ENCODE data around the gene SRRM2. TPM values are rescaled to one million over a fixed set of nuclear protein-coding genes. Genes with fewer than 3 reads are reported as not detected.

Gene SRRM2
- total RNA-seq, 3 donors from 2014 or later: 538 to 819 (median 692) TPM

DNA sequence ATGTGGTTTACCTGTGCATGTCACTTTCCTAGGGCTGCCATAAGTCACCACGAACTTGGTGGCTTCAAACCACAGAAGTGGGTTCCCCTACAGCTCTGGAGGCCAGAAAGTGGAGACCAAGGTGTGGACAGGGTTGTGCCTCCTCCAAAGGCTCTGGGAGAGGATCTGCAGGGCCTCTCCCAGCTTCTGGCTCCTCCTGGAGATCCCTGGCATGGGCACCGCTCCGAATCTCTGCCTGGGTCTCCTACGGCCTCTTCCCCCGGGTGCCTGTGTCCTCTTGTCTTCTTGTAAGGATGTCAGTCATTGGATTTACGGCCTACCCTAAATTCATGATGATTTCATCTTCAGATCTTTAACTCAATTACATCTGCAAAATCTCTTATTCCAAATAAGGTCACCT is 2.5 kb upstream of the SRRM2 start:
- intact Hi-C loops (cut with DNase I, micrococcal nuclease): no loop called here
- H3K36me3 ChIP-seq (ENCODE audit: low read depth): no peaks in the 10 kb centered on the region
- ATAC-seq (no peak), DNase-seq (peak in 1 of 3 donors; percentile 27)
- H3K9me3 ChIP-seq: no peaks in the 10 kb centered on the region
- TF ChIP-seq, protein P1, sequence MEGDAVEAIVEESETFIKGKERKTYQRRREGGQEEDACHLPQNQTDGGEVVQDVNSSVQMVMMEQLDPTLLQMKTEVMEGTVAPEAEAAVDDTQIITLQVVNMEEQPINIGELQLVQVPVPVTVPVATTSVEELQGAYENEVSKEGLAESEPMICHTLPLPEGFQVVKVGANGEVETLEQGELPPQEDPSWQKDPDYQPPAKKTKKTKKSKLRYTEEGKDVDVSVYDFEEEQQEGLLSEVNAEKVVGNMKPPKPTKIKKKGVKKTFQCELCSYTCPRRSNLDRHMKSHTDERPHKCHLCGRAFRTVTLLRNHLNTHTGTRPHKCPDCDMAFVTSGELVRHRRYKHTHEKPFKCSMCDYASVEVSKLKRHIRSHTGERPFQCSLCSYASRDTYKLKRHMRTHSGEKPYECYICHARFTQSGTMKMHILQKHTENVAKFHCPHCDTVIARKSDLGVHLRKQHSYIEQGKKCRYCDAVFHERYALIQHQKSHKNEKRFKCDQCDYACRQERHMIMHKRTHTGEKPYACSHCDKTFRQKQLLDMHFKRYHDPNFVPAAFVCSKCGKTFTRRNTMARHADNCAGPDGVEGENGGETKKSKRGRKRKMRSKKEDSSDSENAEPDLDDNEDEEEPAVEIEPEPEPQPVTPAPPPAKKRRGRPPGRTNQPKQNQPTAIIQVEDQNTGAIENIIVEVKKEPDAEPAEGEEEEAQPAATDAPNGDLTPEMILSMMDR (IDR thresholded peaks at IDR 0.05): no peak
- peaks cover 11% of the 10 kb centered on the region for H3K4me1 ChIP-seq (ENCODE audit: low read depth)
- H3K4me3 ChIP-seq: no peak overlapping the region

DNA sequence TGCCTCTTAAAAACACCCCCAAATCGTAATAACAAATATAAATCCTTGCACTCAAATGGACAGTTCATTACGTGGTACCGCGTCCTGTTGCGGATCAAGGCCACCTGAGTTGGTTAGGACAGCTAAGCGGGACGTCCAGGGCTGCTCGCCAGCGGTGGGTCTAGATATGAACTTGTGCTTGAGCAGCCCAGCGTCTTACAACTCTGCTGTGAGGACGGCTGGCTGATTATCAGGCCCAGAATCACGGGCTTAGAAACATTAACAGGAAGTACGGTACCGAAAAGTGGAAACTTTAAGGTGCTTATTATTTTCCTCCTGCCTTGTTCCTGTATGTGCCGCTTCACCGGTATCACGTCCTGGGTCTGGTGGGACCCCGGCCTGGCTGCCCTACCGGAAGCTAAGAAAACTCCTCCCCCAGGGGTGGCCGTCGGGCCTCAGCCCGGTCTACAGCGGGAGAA is 832 bp upstream of the SRRM2 start:
- intact Hi-C loops (cut with DNase I, micrococcal nuclease): no loop called here
- Histone ChIP-seq H3K9me3 (no peaks in the 10 kb centered on the region), H3K4me1 (ENCODE audit: low read depth) (peaks cover 26% of the 10 kb centered on the region), H3K36me3 (ENCODE audit: low read depth) (no peaks in the 10 kb centered on the region), H3K4me3 (peak overlapping the region; percentile 59)
- ATAC-seq (no peak), DNase-seq (peak; percentile 49 to 59 (median 55))
- TF ChIP-seq, protein P1 (IDR thresholded peaks at IDR 0.05): no peak

DNA sequence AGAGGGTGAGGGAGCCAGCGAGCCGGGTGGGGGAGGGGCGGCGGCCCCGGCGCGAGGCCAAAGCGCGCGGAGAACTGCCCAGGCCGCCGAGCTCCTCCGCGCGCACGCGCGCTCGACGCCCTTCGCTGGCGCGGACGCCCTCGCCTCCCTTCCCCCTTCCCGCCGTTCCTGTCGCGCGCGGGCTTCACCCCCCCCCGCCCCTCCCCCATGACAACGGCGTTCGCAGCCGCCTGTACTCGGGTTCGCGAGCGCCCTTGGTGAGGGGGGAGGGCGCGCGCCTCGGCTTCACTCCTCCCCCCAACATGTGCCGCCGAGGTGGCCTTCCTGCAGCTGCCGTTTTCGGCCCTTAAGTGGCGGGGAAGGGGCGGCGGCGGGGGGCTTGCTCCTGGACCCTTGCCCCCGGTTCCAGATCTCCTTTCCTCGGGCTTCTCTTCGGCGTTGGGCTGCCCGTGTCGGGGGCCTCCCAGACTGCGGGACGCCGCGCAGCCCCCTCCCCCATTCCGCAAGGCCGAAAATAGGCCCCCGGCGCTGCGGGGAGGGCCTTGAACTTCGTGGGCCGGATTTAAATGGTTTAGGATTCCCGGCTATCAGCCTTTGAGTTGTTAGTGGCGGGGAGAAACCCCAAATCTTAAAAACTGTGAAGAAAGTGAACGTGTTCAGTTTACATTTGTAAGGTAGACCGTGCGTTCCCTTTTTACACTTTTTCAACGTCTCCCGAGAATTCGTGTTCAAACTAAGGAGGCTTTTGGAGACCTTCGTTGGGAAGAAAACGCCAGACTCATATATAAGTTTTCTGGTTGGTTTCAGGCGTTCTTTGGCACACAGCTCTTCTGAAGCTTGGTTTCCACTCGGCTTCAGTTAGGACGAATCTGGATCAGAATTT is 653 bp downstream of the SRRM2 start:
- H3K4me1 ChIP-seq (ENCODE audit: low read depth): peaks cover 27% of the 10 kb centered on the region
- peak; percentile 86 for ATAC-seq
- peaks cover 3% of the 10 kb centered on the region for H3K36me3 ChIP-seq (ENCODE audit: low read depth)
- intact Hi-C loops (cut with DNase I, micrococcal nuclease): no loop called here
- DNase-seq: peak in 2 of 3 donors; percentile 87 to 91
- peak overlapping the region; percentile 59 for H3K4me3 ChIP-seq
- TF ChIP-seq, protein P1 (IDR thresholded peaks at IDR 0.05): no peak
- no peaks in the 10 kb centered on the region for H3K9me3 ChIP-seq

DNA sequence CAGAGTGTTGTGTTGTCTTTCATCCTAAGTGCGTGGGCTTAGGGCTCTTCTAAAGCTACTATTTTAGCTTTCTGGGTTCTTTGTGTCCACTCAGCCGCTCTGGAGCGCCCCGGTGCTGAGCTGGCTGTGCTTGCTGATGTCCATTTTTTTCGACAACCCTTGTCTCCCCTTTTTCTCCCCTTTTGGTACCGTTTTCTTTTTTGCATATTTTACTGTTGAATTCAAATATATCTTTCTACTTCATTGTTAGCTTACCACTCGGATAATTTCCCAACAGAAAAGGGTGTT is 1.2 kb downstream of the SRRM2 start:
- ATAC-seq (no peak), DNase-seq (peak in 1 of 3 donors; percentile 31)
- TF ChIP-seq, protein P1 (IDR thresholded peaks at IDR 0.05): no peak
- intact Hi-C loops (cut with DNase I, micrococcal nuclease): no loop called here
- Histone ChIP-seq H3K36me3 (ENCODE audit: low read depth) (peaks cover 3% of the 10 kb centered on the region), H3K4me1 (ENCODE audit: low read depth) (peaks cover 27% of the 10 kb centered on the region), H3K9me3 (no peaks in the 10 kb centered on the region), H3K4me3 (peak overlapping the region; percentile 59)

DNA sequence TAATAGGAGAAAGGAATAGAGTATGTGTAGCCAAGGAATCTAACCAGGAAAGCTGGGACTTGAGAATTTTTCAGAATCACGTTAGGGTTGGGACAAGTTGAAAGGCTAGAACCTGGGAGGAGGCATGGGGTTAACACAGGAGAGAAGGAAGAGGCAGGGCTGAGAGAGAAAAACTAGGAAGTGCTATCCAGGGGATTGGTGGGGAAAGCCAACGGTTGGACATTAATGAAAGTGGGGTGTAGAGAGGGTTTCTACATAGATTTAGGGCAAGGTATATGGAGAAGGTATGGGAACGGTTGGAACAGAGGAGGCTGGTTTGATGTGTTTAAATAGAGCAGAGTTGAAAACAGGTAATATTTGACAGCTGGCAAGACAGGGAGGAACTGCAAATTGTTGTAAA is 2.7 kb downstream of the SRRM2 start:
- Histone ChIP-seq H3K9me3 (no peaks in the 10 kb centered on the region), H3K36me3 (ENCODE audit: low read depth) (peaks cover 18% of the 10 kb centered on the region), H3K4me1 (ENCODE audit: low read depth) (peaks cover 27% of the 10 kb centered on the region), H3K4me3 (no peak overlapping the region)
- ATAC-seq: no peak
- intact Hi-C loops (cut with DNase I, micrococcal nuclease): no loop called here
- no peak for DNase-seq
- TF ChIP-seq, protein P1 (IDR thresholded peaks at IDR 0.05): no peak

All from mucosa of descending colon (tissue), 3 donors.